ENCODE measurements around the gene UNC13C.

GRCh38 chr15:54094661-54095060, 116.4 kb downstream of the UNC13C start:
- no peak for TF ChIP-seq CTCF (IDR thresholded peaks at IDR 0.05)
- no peak for TF ChIP-seq POLR2A (IDR thresholded peaks at IDR 0.05)
